MCF 10A (cell line): ENCODE results near the gene TTC7B. TPM values are rescaled to one million over a fixed set of nuclear protein-coding genes. Genes with fewer than 3 reads are reported as not detected.
"Not testable (repeated sequence)": the region's sequence is repeated elsewhere in the genome, so short reads cannot be mapped to it uniquely, and the experiment has no call there.

Source experiments
- BruUV-seq: library from RNA; stranded (reverse); fragments of 400-500 nt; replicated peaks from 2 replicates; lab custom pipeline; 2021; lab: Mats Ljungman, UMichigan
- CTCF ChIA-PET: fragments of 300-600 bp; sonication (Branson Sonifier 250); formaldehyde crosslinking; extraction: SDS; loops from one replicate; lab custom pipeline; 2021; ENCODE audit warnings: antibody characterized with exemption, inconsistent platforms; lab: Yijun Ruan, JAX
- POLR2A ChIA-PET: fragments of 300-600, 350-650 bp; sonication (Branson Sonifier 250); formaldehyde crosslinking; extraction: SDS; loops from one replicate; lab custom pipeline; 2020; ENCODE audit warnings: antibody characterized with exemption, inconsistent platforms; lab: Yijun Ruan, JAX
- DNase-seq: peaks from one replicate; pipeline ENCODE4 v3.0.0-alpha.2; 2018; ENCODE audit not compliant: unreplicated experiment
- H3K27ac Mint-ChIP-seq: one replicate; pipeline ENCODE4 v1.8.0; 2022; ENCODE audit warnings: mild to moderate bottlenecking, low read depth, mixed read lengths; ENCODE audit not compliant: unreplicated experiment
- H3K27me3 Mint-ChIP-seq: one replicate; pipeline ENCODE4 v1.8.0; 2022; ENCODE audit warnings: mixed read lengths; ENCODE audit not compliant: insufficient read depth, unreplicated experiment
- H3K36me3 Mint-ChIP-seq: one replicate; pipeline ENCODE4 v1.8.0; 2022; ENCODE audit warnings: mild to moderate bottlenecking, moderate library complexity, mixed read lengths; ENCODE audit not compliant: insufficient read depth, unreplicated experiment
- H3K4me1 Mint-ChIP-seq: one replicate; pipeline ENCODE4 v1.8.0; 2022; ENCODE audit warnings: mixed read lengths; ENCODE audit not compliant: insufficient read depth, unreplicated experiment
- H3K4me3 Mint-ChIP-seq: one replicate; pipeline ENCODE4 v1.8.0; 2022; ENCODE audit warnings: mild to moderate bottlenecking, moderate library complexity, mixed read lengths; ENCODE audit not compliant: unreplicated experiment
- H3K9me3 Mint-ChIP-seq: one replicate; pipeline ENCODE4 v1.8.0; 2022; ENCODE audit warnings: mixed read lengths; ENCODE audit not compliant: unreplicated experiment
- CTCF ChIP-seq: fragments of 200-600 bp; IDR thresholded peaks from one replicate; pipeline ENCODE4 v1.8.0; 2022; ENCODE audit warnings: antibody characterized with exemption, mild to moderate bottlenecking; ENCODE audit not compliant: unreplicated experiment
- intact Hi-C: fragments of 100-400 bp; cut with micrococcal nuclease; formaldehyde crosslinking; loops from 2 replicates; pipeline ENCODE4 v1.14.1; 2022
- total RNA-seq: library from RNA; stranded (reverse); gene quantifications from 2 replicates; pipeline ENCODE4 v1.2.3, GENCODE V29; 2022

Gene TTC7B
- total RNA-seq, 1 experiment from 2014 or later: 31.1 TPM

- Mint-ChIP-seq H3K4me3 (no peak overlapping the region), H3K9me3 (no peaks in the 10 kb centered on the region), H3K4me1 (no peaks in the 10 kb centered on the region), H3K27me3 (no peaks in the 10 kb centered on the region), H3K27ac (no peak overlapping the region), H3K36me3 (no peaks in the 10 kb centered on the region)
- POLR2A ChIA-PET: interaction anchor here (1.3 to 2.0 kb wide), 2 partner anchors 9 to 10 kb away, joined by 4 read pairs; no protein-coding TSS in a partner anchor
- intact Hi-C loops: no loop called here
- CTCF ChIA-PET: interaction anchor here (0.6 kb wide), 1 partner anchor 241 kb away, joined by 3 read pairs; no protein-coding TSS in a partner anchor
- TF ChIP-seq CTCF: no peak
- DNase-seq: no peak
- no TSS peak for BruUV-seq
These were observed 41.6 kb upstream of the TTC7B start for GRCh38 chr14:90857866-90858265.

DNA sequence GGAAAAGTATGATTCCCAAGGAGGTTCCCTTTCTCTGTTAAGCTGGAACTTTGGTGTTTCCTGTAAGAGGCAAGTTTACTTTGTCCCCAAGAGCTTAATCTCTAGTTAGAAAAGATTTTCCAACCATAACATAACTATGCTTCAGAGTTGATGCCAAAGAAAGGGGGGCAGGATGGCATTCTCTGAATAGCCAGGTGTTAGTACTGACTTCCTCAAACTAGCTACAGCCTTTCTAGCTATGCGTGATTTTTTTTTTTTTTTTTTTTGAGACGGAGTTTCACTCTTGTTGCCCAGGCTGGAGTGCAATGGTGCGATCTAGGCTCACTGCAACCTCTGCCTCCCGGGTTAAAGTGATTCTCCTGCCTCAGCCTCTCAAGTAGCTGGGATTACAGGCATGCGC, 39.9 kb upstream of the TTC7B start:
- BruUV-seq, DNase-seq, H3K27ac Mint-ChIP-seq, H3K4me3 Mint-ChIP-seq, H3K36me3 Mint-ChIP-seq, H3K4me1 Mint-ChIP-seq, CTCF ChIA-PET, intact Hi-C loops, H3K9me3 Mint-ChIP-seq, H3K27me3 Mint-ChIP-seq, POLR2A ChIA-PET: not testable (repeated sequence)

DNA sequence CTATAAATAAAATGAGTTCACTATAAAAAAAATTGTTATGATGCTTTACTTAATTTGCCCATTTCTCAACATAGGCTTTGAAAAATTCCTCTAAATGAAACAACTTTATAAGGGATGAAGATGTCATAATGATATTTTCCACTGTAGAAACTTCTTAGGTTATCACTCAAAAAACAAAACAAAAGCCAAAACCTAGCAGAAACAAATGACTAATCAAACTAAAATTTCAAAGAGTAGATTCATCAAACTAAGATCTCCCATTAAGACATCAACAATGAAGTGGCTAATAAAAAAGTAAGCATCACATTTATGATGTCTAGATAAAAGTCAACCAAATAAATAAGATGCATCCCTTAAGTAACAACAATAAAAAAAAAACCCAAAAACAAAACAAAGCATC, 36.9 kb upstream of the TTC7B start:
- no peak for TF ChIP-seq CTCF
- Mint-ChIP-seq H3K9me3 (no peaks in the 10 kb centered on the region), H3K27ac (no peak overlapping the region), H3K4me3 (no peak overlapping the region), H3K36me3 (peaks cover 4% of the 10 kb centered on the region), H3K27me3 (no peaks in the 10 kb centered on the region), H3K4me1 (peaks cover 11% of the 10 kb centered on the region)
- DNase-seq: no peak
- intact Hi-C loops: no loop called here
- CTCF ChIA-PET: no interaction called here
- no TSS peak for BruUV-seq
- POLR2A ChIA-PET: no interaction called here

- H3K27ac Mint-ChIP-seq: peak overlapping the region; percentile 66
- H3K27me3 Mint-ChIP-seq: no peaks in the 10 kb centered on the region
- no peak for TF ChIP-seq CTCF
- no peaks in the 10 kb centered on the region for H3K9me3 Mint-ChIP-seq
- H3K4me3 Mint-ChIP-seq: peak overlapping the region; percentile 16
- DNase-seq: no peak
- intact Hi-C loops: no loop called here
- TSS peak; percentile 90 for BruUV-seq
- POLR2A ChIA-PET: interaction anchor here (1.0 to 2.0 kb wide), 5 partner anchors 13 to 93 kb away, joined by 4 to 11 read pairs (median 5); no protein-coding TSS in a partner anchor
- H3K4me1 Mint-ChIP-seq: peaks cover 19% of the 10 kb centered on the region
- CTCF ChIA-PET: interaction anchor here (0.7 to 1.3 kb wide), 2 partner anchors 26 to 34 kb away, joined by 4 read pairs; no protein-coding TSS in a partner anchor
- peaks cover 4% of the 10 kb centered on the region for H3K36me3 Mint-ChIP-seq
These were observed 35.3 kb upstream of the TTC7B start for GRCh38 chr14:90851327-90852036.
